Skin epidermis (tissue), 12 donors: ENCODE data around the gene DHX58.
A peak's percentile ranks its signal among the peaks of the same experiment; 100 is the strongest.

Experiments used
- H3K27ac ChIP-seq, 21 experiments: fragments of 200-600 bp; sonication (generic) in 11 of 21; one replicate each; pipeline ENCODE4 v1.5.0; 2020; ENCODE audit warnings: mild to moderate bottlenecking in 3 of 21, inconsistent platforms in 2 of 21, moderate library complexity in 2 of 21
- H3K4me3 ChIP-seq, 7 experiments: fragments of 200-600 bp; sonication (generic) in 2 of 7; one replicate each; pipeline ENCODE4 v1.5.0; 2020; ENCODE audit warnings: inconsistent platforms in 2 of 7, mild to moderate bottlenecking in 2 of 7, moderate library complexity in 1 of 7

DHX58 gene

DNA sequence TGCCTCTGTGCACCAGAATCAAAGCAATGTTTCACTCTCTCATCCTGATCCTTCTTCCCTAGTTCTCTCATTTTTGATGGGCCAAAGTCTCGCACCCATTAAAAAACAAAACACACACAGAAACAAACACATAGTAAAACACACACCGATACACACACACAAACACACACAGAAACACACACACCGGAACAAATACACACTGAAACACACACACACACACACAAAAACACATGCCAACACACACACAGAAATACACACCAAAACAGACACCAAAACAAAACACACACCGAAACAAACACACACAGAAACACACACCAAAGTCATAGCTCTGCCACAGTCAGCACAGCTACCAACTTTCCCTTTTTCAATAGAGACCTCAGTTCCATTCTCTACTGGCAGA is 18.7 kb upstream of the DHX58 start:
- no peak overlapping the region for H3K4me3 ChIP-seq

GRCh38 chr17:42130310-42130936 is 17.9 kb upstream of the DHX58 start:
- Histone ChIP-seq H3K4me3 (no peak overlapping the region), H3K27ac (peak overlapping the region in 17 of 21 experiments; percentile 1 to 76 (median 50))

More for the DNA sequence above, 18.7 kb upstream of the DHX58 start:
- H3K27ac ChIP-seq: peak overlapping the region in 19 of 21 experiments; percentile 1 to 76 (median 50)

- Histone ChIP-seq H3K27ac (peak overlapping the region in 15 of 21 experiments; percentile 4 to 76 (median 47)), H3K4me3 (no peak overlapping the region)
Observed at GRCh38 chr17:42129109-42129837, 16.8 kb upstream of the DHX58 start.

GRCh38 chr17:42127414-42127813 is 14.9 kb upstream of the DHX58 start:
- no peak overlapping the region for H3K4me3 ChIP-seq
- no peak overlapping the region for H3K27ac ChIP-seq

- H3K27ac ChIP-seq: no peak overlapping the region
- H3K4me3 ChIP-seq: no peak overlapping the region
Observed at GRCh38 chr17:42126836-42127235, 14.3 kb upstream of the DHX58 start.

- Histone ChIP-seq H3K27ac (no peak overlapping the region), H3K4me3 (no peak overlapping the region)
Observed at GRCh38 chr17:42125565-42125964, 13.1 kb upstream of the DHX58 start.

DNA sequence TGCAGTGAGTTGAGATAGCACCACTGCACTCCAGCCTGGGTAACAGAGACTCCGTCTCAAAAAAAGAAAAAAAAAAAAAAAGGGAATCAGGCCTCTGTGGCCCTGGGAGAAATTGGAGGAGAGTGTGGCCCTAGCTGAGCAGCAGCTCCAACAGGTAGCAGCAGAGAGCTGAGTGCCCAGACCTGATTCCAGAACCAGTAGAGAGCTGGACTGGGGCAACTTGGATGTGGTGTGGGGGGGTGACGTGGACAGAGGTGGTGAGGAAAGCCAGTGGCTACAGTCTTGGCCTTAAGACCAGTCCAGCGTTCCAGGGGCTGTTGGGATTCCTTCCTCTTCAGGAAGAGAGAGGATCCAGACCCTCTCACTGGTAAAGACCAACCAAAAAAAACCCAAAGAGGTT is 11.7 kb upstream of the DHX58 start:
- no peak overlapping the region for H3K27ac ChIP-seq

GRCh38 chr17:42122371-42123303 is 10.1 kb upstream of the DHX58 start, which contains the start of gene HSPB9:
TSS of gene HSPB9 (plus strand) at chr17:42122804. CDS start at chr17:42122851, 47 bp downstream.
- Histone ChIP-seq H3K27ac (peak within 1 kb of the TSS in 4 of 21 experiments; percentile 77 to 94 (median 88)), H3K4me3 (peak within 1 kb of the TSS in 2 of 7 experiments; percentile 4 to 12)

More for the DNA sequence above, 11.7 kb upstream of the DHX58 start:
- H3K4me3 ChIP-seq: no peak overlapping the region

- H3K4me3 ChIP-seq: peak within 1 kb of the TSS; percentile 52 to 92 (median 78)
- peak within 1 kb of the TSS; percentile 64 to 94 (median 87) for H3K27ac ChIP-seq
Observed at GRCh38 chr17:42120770-42121769, 8.6 kb upstream of the DHX58 start, which contains the start of gene KAT2A. TSS of gene KAT2A (minus strand) at chr17:42121367. CDS start at chr17:42121304, 63 bp downstream.

GRCh38 chr17:42120161-42120769 is 7.8 kb upstream of the DHX58 start:
- H3K27ac ChIP-seq: peak overlapping the region in 8 of 21 experiments; percentile 64 to 94 (median 88)

GRCh38 chr17:42119301-42119700 is 6.8 kb upstream of the DHX58 start:
- Histone ChIP-seq H3K4me3 (no peak overlapping the region), H3K27ac (no peak overlapping the region)

More at GRCh38 chr17:42120161-42120769, 7.8 kb upstream of the DHX58 start:
- peak overlapping the region; percentile 52 to 92 (median 78) for H3K4me3 ChIP-seq

DNA sequence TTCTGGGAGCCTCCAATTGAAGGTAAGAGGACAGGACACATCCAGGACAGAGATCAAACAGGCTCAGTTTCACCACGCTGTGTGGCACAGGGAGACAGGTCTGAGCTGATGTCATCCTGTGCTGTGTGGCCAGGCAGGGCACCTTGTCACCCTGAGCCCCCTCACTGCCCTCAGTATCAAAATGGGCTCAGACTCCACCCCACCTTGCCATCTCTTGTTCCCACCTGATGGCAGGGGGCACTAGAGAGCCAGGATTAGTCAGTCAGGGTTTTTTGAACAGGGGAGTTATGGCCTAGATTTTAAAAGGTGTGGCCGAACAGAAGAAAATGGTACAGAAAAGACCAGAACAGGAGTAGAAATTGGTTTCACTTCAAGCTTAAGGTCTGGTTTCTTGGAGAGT is 6.0 kb upstream of the DHX58 start:
- Histone ChIP-seq H3K4me3 (no peak overlapping the region), H3K27ac (no peak overlapping the region)

- H3K4me3 ChIP-seq: no peak overlapping the region
- no peak overlapping the region for H3K27ac ChIP-seq
Observed at GRCh38 chr17:42118126-42118510, 5.6 kb upstream of the DHX58 start.

DNA sequence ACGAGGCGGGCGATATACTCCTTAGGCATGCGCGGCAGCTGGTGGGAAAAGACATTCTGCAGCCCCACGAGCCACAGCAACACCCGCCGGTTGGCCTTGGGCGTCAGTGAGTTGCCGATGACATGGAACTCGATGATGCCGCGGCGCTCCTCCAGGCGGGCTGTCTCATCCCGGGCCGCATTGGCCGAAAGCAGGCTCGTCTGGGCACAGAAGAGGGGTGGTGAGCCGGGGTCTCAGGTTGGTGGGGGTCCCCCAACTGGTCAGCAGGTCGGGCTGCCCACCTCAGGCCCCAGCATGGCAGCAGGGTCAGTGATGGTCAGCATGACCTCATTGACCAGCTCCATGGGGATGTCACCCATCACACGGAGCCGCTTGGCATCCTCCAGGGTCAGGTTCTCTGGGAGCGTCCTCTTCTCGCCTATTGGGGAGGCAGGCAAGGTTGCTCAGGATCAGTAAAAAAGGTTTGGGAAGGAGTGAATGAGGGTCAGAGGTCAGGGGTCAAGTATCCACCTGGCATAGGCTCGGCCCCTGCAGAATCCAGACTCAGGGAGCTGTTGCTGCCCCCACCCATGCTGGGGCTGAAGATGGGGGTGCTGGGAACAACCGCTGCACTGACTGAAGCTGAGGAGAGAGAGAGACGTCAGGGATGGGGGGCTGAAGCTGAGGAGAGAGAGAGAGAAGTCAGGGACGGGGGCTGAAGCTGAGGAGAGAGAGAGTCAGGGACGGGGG is 5.0 kb upstream of the DHX58 start:
- Histone ChIP-seq H3K27ac (no peak overlapping the region), H3K4me3 (no peak overlapping the region)

DNA sequence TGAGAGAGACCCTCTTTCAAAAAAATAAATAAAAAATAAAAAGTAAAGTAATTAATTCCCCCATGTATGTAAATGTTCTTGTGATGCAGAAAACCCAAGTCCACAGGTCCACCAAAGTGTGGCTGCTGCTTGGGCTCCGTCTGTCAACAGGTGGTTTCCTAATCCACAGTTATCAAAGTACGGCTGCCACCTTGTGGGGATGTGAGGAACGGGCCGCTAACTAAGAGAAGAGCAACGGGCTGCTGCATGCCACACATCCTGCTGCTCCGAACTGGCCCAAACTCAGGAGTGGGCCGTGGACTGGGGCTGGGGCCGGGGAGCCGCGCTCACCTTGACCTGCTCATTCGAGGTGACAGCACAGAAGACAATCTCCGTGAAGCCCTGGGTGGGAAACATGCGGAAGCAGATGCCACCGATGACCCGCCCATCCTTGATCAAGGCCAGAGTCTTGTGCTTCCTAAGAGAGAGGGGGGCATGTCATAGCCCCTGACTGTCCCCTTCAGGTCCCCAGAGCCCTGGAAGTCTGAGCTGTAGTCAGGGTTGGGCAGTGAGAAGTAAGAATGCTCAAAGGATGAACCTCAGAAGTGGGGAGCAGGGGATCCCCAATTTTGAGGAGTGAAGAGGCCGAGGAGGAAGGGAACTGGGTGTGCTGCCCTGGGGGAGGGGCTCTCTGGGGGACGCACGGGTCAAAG is 4.3 kb upstream of the DHX58 start:
- H3K4me3 ChIP-seq: no peak overlapping the region
- H3K27ac ChIP-seq: peak overlapping the region in 2 of 21 experiments; percentile 32 to 71

DNA sequence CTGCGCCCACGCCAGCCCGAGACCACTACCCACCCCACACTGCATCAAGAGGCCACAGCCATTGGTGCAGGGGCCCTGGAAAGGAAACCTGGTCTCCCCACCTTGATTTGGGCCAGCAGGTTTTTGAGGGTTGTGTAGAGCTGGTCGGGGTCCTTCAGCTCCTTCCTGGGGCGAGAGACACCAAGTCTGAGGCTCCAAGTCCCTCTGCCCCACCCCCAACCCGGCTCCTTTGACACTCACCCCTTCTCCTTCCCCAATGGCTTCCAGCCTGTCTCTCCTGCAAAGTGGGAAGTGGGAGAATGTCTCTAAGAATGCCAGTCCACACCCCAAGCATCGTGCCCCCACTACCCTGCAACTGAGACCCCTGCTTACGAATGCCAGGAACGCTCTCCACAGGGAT is 1.6 kb upstream of the DHX58 start:
- H3K27ac ChIP-seq: peak overlapping the region in 10 of 21 experiments; percentile 4 to 98 (median 88)
- no peak overlapping the region for H3K4me3 ChIP-seq
